HG03060 (cell line): ENCODE results near the gene DNAJC28.
A peak's percentile ranks its signal among the peaks of the same experiment; 100 is the strongest.
"Not testable (repeated sequence)": the region's sequence is repeated elsewhere in the genome, so short reads cannot be mapped to it uniquely, and the experiment has no call there.

Experiments
- ATAC-seq: cut with Tn5 transposase; IDR thresholded peaks from one replicate; pipeline ENCODE4 v1.9.1; 2021; ENCODE audit warnings: low read depth, moderate number of reproducible peaks; ENCODE audit not compliant: unreplicated experiment

The DNAJC28 gene

GRCh38 chr21:33491373-33492102 is at the start of gene DNAJC28:
TSS of gene DNAJC28 (minus strand) at chr21:33491716. CDS start at chr21:33489393, 2,323 bp downstream.
- peak; percentile 91 for ATAC-seq

- no peak for ATAC-seq
Measured at GRCh38 chr21:33541105-33541711, 49.7 kb upstream of the DNAJC28 start.

- ATAC-seq, result no peak
Measured at GRCh38 chr21:33540711-33541104, 49.2 kb upstream of the DNAJC28 start.

GRCh38 chr21:33539616-33540015 is 48.1 kb upstream of the DNAJC28 start:
- ATAC-seq, result no peak

- ATAC-seq, result no peak
Measured at GRCh38 chr21:33537212-33537611, 45.7 kb upstream of the DNAJC28 start.

GRCh38 chr21:33531007-33531406 is 39.5 kb upstream of the DNAJC28 start:
- ATAC-seq, result no peak

- ATAC-seq, result no peak
Measured at GRCh38 chr21:33522953-33523349, 31.4 kb upstream of the DNAJC28 start.

- no peak for ATAC-seq
Measured at GRCh38 chr21:33522297-33522952, 30.9 kb upstream of the DNAJC28 start.

- no peak for ATAC-seq
Measured at GRCh38 chr21:33518899-33519298, 27.4 kb upstream of the DNAJC28 start.

- no peak for ATAC-seq
Measured at GRCh38 chr21:33514229-33514628, 22.7 kb upstream of the DNAJC28 start.

- no peak for ATAC-seq
Measured at GRCh38 chr21:33512481-33512880, 21.0 kb upstream of the DNAJC28 start.

- ATAC-seq, result no peak
Measured at GRCh38 chr21:33511639-33512038, 20.1 kb upstream of the DNAJC28 start.

GRCh38 chr21:33510826-33511225 is 19.3 kb upstream of the DNAJC28 start:
- no peak for ATAC-seq

- not testable (repeated sequence) for ATAC-seq
Measured at GRCh38 chr21:33507003-33507402, 15.5 kb upstream of the DNAJC28 start.

GRCh38 chr21:33505833-33506232 is 14.3 kb upstream of the DNAJC28 start:
- no peak for ATAC-seq

GRCh38 chr21:33496345-33496744 is 4.8 kb upstream of the DNAJC28 start:
- ATAC-seq, result no peak

GRCh38 chr21:33495743-33496142 is 4.2 kb upstream of the DNAJC28 start:
- ATAC-seq, result no peak

GRCh38 chr21:33493756-33494155 is 2.2 kb upstream of the DNAJC28 start:
- ATAC-seq, result no peak

GRCh38 chr21:33492571-33492970 is 1.1 kb upstream of the DNAJC28 start:
- no peak for ATAC-seq

- ATAC-seq, result no peak
Measured at GRCh38 chr21:33490991-33491372, 534 bp downstream of the DNAJC28 start.

- ATAC-seq, result no peak
Measured at GRCh38 chr21:33488936-33489335, 2.6 kb downstream of the DNAJC28 start.

- no peak for ATAC-seq
Measured at GRCh38 chr21:33487996-33488395, 3.5 kb downstream of the DNAJC28 start.
